ENCODE results near the gene MLST8.

MLST8 gene

GRCh38 chr16:2206780-2207433, 1.7 kb downstream of the MLST8 start:
- no peak for DNase-seq (ENCODE audit: low read depth in 3 of 3, low spot score in 1 of 3)

GRCh38 chr16:2207872-2208271, 2.6 kb downstream of the MLST8 start:
- no peak for DNase-seq (ENCODE audit: low read depth in 3 of 3, low spot score in 1 of 3)

GRCh38 chr16:2208308-2208707, 3.1 kb downstream of the MLST8 start:
- no peak for DNase-seq (ENCODE audit: low read depth in 3 of 3, low spot score in 1 of 3)

DNA sequence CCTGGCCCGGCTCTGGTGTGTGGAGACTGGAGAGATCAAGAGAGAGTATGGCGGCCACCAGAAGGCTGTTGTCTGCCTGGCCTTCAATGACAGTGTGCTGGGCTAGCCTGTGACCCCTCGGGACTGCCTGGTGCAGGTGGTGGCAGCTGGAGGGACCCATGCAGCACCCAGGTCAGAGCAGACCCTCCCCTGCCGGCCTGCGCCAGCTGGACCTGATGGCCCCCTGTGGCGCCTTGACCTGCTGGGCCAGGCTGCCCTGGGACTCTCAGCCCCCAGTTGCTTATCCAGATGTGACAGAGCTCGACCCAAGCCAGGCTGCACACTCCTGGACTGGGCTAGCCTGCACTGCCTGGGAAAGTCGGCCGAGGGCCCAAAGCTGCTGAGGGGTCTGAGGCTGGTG, 3.5 kb downstream of the MLST8 start:
- no peak for DNase-seq (ENCODE audit: low read depth in 3 of 3, low spot score in 1 of 3)

DNA sequence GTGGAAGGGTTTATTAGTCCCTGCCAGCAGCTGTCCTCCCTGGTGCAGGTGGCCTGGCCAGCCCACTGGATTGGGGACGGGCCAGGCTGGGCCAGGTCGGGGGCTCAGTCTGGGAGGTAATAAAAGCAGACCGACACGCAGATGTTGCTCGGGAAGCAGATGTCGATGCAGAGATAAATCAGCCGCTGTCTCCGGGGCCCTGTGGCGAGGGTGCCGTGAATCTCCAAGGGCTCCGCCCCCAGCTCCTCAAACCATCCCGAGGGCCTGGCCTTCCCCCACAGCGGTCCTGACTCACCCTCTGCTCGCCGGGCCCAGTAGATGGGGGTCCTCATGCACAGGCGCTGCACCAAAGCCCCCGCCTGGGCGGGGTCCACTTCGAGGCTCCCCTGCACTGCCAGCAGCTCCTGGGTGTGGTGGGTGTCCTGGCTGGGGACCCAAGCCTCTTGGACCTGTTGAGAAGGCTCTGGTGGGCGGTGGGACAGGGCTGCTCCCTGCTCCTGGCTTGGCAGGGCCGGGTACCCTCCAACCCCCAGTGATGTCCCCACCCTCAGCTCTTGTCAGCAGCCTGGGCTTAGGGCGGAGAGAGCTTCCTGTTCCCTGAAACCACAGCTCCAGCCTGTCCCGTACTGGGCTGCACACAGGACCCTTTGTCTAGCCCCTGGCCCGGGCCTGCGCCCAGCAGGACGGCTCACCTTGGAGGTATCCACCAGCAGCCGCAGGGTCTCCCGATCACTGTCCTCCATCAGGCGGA, 4.2 kb downstream of the MLST8 start:
- no peak for DNase-seq (ENCODE audit: low read depth in 3 of 3, low spot score in 1 of 3)

DNA sequence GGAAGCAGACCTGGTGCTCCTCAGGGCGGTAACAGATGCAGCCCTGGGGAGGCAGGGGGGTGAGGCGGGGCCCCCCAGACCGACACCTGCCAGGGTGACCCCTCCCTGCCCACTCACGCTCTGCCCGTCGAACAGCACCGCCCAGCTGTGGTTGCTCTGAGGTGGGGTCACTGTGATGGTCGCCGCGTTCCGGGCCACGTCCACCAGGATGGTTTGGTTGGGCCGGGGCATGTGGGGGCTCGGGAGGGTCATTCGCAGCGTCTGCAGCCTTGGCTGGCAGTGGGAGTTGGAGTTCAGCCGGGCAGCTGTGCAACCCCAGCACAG, 4.7 kb downstream of the MLST8 start:
- DNase-seq (ENCODE audit: low read depth in 3 of 3, low spot score in 1 of 3), result no peak

GRCh38 chr16:2210386-2211365, 5.4 kb downstream of the MLST8 start, which contains the start of gene BRICD5:
TSS of gene BRICD5 (minus strand) at chr16:2210863. CDS start at chr16:2210833, 30 bp downstream.
- no peak for DNase-seq (ENCODE audit: low read depth in 3 of 3, low spot score in 1 of 3)

GRCh38 chr16:2211923-2212347, 6.7 kb downstream of the MLST8 start:
- DNase-seq (ENCODE audit: low read depth in 3 of 3, low spot score in 1 of 3), result no peak

DNA sequence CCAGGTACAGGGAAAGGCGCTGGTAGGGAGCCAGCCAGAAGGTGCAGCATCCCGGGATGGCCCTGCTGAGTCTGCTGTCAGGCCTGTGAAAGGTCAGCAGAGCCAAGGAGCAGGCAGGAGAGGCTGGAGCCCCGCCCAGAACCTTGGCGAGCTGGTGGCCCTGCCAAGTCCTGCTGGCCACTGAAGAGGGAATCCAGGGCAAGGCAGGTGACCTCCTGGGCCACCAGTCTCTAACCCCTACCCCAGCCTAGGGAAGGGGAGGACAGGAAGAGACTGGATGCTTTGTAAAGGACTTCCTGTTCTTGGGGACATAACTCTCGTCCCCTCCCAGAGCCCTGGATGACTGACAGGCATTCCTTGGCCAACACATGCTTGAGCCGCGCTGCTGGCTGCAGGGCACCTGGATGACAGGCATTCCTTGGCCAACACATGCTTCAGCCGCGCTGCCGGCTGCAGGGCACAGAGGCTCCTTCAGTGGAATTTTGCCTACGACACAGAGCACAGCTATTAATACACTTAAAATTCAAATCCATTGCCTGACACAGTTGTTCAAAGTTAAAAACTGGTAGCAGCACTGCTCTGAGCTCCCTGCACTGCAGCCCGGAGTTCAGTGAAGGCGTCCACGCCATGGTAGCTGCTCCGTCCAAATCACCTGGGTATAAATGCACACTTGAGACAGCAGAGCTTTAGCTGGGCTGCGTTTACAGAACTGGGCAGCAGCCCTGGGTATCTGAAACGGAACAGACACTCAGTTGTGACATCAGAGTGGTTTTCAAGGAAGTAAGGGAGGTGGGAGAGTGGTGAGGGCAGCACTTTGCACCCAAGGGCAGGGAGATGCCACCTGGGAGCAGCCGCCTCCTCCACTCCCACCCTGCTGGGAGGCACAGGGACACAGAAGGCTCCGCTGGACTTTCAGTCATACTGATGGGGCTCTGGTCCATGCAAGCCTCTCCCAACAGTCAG, 7.4 kb downstream of the MLST8 start:
- no peak for DNase-seq (ENCODE audit: low read depth in 3 of 3, low spot score in 1 of 3)

DNA sequence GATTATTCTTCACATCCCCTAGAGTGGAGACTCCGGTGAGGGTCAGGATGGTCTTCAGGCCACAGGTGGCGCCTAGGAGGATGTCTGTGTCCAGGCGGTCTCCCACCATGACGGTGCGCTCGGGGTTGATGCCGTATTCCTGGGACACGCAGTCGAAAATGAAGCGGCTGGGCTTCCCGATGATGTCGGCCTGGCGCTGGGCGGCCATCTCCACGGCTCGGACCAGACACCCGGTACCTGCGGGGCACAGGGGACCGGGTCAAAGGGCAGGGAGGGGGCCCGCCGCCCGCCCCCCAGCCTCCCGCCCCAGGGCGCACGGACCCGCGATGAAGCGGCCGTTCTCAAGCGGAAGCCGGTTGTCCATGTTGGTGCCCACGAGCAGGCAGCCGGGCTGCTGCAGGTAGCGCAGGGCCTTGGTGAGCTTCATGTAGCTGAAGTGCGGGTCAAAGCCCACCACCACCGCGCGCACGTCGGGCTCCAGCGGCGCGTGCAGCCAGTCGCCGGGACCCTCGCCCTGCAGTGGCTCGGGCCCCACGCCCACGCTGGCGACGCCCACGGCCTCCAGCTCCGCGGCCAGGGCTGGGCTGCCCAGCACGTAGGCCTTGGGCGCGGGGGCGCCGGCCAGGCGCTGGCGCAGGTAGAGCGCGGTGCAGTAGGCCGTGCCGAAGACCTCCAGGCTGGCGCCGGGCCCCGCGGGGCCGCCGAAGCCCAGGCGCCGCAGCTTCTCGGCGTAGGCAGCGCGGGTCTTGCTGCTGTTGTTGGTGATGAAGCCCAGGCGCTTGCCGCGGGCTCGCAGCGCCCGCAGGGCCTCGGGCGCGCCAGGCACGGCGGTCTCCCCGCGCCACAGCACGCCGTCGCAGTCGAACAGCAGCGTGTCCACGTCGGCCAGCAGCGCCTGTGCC, 8.8 kb downstream of the MLST8 start:
- no peak for DNase-seq (ENCODE audit: low read depth in 3 of 3, low spot score in 1 of 3)

GRCh38 chr16:2214719-2214968, 9.4 kb downstream of the MLST8 start, which contains the start of gene PGP:
TSS of gene PGP (minus strand) at chr16:2214840. CDS start at chr16:2214777, 63 bp downstream.
- no peak for DNase-seq (ENCODE audit: low read depth in 3 of 3, low spot score in 1 of 3)

GRCh38 chr16:2216330-2216729, 11.1 kb downstream of the MLST8 start:
- DNase-seq (ENCODE audit: low read depth in 3 of 3, low spot score in 1 of 3), result no peak

DNA sequence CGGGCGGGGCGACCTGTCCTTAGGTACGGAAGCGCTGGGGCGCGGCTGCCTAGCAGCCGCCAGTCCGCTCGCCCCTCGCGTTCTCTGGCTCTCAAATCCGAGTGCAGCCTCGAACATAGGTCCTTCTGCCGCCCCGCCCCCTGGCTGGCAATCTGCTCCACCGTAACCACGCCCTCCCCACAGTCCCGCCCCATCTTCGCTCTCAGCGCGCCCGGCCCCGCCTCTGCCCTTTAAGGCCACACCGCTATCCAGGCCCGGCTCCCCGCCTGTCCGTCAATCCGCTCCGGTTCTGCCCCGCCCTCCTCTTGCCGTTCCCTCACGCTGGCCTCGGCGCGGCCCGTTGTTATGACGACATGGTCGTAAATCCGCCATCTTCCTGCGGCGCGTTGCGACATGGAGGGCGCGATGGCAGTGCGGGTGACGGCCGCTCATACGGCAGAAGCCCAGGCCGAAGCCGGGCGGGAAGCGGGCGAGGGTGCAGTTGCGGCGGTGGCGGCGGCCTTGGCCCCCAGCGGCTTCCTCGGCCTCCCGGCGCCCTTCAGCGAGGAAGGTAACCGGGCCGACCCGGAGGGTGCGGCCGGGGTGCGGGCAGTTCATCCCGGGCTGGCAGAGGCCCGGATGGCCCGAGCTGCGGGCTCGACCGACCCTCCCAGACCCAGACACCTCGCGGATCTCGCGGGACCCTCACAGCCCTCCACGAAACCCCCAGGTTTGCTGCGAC, 18.1 kb downstream of the MLST8 start, which contains the start of gene E4F1:
E4F1 (plus strand) TSS at position 371 of the 721 bp plus-strand sequence; CDS start at position 394, 23 bp downstream.
- DNase-seq (ENCODE audit: low read depth in 3 of 3, low spot score in 1 of 3), result peak; percentile 97 to 98 (median 98)

DNA sequence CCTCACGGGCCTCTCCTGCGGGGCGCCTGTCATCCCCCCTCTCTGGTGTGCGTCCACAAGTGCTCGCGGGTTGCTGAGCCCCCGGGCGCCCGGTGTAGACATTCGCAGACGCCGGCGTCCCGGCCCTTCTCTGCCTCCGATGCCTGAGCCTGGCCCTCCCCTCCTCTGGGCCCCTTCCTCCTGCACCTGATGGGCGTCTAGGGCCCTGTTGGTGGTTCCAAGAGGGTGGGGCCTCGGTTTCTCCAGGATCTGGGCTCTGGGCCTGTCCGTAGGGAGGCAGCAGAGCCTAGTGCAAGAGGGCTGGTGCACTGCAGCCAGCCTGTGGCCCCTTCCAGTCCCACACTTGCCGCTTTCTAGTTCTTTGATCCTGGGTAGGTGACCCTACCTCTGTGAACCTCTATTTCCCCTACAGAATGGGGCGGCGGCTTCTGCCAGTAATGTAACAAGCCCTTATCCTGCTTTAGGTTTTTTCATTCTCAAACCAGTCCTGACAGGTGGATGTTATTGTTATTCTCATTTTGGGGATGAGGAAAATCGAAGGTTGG, 18.8 kb downstream of the MLST8 start:
- DNase-seq (ENCODE audit: low read depth in 3 of 3, low spot score in 1 of 3), result no peak

DNA sequence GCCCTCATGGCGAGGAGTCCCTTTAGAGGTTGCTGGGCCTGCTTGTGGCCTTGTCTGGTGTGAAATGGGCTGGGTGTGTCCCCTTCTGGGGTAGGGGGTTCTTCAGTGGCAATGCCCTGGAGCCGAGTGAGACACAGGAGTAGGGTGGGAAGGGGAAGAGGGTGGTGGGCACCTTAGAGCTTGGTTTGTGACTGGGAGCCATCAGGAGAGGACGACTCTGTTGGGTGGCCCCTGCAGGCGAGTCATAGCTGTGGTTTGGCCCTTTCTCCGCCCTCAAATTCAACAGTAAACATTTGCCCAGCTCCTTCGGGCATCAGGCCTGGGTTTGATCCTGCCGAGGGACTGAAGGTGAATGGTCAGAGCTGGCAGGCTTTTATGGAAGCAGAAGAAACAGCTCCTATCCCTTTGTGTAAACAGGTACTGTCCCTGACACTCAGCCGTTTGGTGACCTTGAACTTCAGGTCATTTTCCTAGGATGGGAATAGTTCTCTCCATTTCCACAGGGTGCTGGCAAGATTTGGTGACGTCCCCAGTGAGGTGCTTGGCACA, 21.1 kb downstream of the MLST8 start:
- DNase-seq (ENCODE audit: low read depth in 3 of 3, low spot score in 1 of 3), result no peak

DNA sequence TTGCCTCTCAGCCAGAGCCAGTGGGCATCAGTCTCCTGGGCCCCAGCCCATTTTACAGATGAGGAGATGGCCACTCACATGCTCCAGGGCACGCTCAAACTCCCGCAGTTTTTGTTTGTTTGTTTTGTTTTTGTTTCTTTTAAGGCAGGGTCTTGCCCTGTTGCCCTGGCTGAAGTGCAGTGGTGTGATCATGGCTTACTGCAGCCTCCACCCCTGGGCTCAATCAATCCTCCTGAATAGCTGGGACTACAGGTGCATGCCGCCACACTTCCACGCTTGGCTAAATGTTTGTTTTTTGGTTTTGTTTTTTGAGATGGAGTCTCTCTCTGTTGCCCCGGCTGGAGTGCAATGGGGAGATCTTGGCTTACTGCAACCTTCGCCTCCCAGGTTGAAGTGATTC, 21.7 kb downstream of the MLST8 start:
- no peak for DNase-seq (ENCODE audit: low read depth in 3 of 3, low spot score in 1 of 3)

- DNase-seq (ENCODE audit: low read depth in 3 of 3, low spot score in 1 of 3), result no peak
Measured at GRCh38 chr16:2228161-2228824, 23.0 kb downstream of the MLST8 start.

DNA sequence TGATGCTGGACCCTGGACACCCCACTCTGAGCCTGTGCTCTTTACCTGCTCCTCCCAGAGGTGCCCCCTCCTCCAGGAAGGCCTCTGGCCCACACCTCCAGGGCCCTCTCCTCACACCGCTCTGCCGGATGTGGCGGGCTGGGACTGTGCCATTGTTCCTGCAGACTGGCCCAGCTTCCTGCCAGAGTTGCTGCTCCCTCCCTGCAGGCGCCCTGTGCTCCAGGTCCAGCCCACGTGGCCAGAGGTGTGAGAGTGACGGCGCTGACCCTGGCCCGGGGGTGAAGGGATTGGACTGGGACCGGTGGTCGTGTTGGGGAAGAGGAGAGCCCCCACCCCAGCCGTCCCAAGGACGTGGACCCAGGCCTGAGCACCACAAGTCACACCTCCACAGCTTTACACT, 23.8 kb downstream of the MLST8 start:
- DNase-seq (ENCODE audit: low read depth in 3 of 3, low spot score in 1 of 3), result no peak

Data from stimulated activated CD4-positive, alpha-beta T cell treated with anti-CD3 and anti-CD28 coated beads, TNF-alpha, amount 100 ng/mL, for 1 hour (primary cell).